Measurements from ENCODE around the gene TEAD2. TPM values are rescaled to one million over a fixed set of nuclear protein-coding genes. Genes with fewer than 3 reads are reported as not detected.

Gene TEAD2
- total RNA-seq, 2 donors from 2014 or later: 12.2 to 15.2 TPM

- no peak for DNase-seq
- Histone ChIP-seq H3K36me3 (replicated peaks in 1 of 2; ENCODE audit: insufficient read depth in 1 of 2, low read depth in 2 of 2) (no peaks in the 10 kb centered on the region), H3K27me3 (no peaks in the 10 kb centered on the region), H3K27ac (no peak overlapping the region), H3K4me1 (no peaks in the 10 kb centered on the region), H3K4me3 (no peak overlapping the region), H3K9me3 (no peaks in the 10 kb centered on the region)
- 78 to 84% methylated on average over 11 of the region's 11 CpGs for WGBS, 2 donors
- ATAC-seq: no peak
- intact Hi-C loops (cut with DNase I): no loop called here
- TF ChIP-seq, protein P1, sequence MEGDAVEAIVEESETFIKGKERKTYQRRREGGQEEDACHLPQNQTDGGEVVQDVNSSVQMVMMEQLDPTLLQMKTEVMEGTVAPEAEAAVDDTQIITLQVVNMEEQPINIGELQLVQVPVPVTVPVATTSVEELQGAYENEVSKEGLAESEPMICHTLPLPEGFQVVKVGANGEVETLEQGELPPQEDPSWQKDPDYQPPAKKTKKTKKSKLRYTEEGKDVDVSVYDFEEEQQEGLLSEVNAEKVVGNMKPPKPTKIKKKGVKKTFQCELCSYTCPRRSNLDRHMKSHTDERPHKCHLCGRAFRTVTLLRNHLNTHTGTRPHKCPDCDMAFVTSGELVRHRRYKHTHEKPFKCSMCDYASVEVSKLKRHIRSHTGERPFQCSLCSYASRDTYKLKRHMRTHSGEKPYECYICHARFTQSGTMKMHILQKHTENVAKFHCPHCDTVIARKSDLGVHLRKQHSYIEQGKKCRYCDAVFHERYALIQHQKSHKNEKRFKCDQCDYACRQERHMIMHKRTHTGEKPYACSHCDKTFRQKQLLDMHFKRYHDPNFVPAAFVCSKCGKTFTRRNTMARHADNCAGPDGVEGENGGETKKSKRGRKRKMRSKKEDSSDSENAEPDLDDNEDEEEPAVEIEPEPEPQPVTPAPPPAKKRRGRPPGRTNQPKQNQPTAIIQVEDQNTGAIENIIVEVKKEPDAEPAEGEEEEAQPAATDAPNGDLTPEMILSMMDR (IDR thresholded peaks at IDR 0.05): no peak
Measured at GRCh38 chr19:49398001-49398615, 35.9 kb upstream of the TEAD2 start.

DNA sequence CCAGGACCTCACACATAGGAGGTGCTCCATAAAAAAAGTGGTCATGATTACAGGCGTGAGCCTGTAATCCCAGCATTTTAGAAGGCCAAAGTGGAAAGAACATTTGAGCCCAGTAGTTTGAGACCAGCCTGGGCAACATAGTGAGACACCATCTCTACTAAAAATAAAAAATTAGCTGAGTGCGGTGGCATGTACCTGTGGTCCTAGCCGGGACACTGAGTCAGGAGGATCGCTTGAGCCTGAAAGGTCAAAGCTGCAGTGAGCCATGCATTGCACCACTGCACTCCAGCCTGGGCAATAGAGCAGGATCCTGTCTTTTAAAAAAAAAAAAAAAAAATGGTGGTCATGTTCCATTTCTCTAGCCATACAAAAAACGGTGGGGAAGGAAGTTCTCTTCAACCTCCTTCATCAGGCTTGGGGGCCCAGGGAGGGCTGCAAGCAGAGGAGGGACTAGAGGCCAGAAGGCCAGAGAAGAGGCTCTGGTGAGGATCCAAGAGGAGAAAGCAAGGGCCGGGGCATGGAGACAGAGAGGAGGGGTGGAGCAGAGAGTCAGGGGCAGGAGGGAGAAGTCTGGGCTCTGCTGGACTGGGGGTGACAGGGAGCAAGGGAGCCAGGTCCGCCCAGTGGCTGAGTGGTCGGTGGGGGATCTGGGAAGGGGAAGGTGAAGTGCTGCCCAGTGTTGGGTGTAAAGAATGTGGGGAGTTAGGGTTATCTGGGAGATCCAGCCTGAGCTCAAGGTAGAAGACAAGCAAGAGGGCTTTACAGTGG lies 34.7 kb upstream of the TEAD2 start:
- Histone ChIP-seq H3K27ac (no peak overlapping the region), H3K4me1 (peaks cover 3% of the 10 kb centered on the region), H3K36me3 (replicated peaks in 1 of 2; ENCODE audit: insufficient read depth in 1 of 2, low read depth in 2 of 2) (no peaks in the 10 kb centered on the region), H3K9me3 (no peaks in the 10 kb centered on the region), H3K27me3 (no peaks in the 10 kb centered on the region), H3K4me3 (no peak overlapping the region)
- no peak for TF ChIP-seq POLR2A (IDR thresholded peaks at IDR 0.05)
- TF ChIP-seq, protein P1 (IDR thresholded peaks at IDR 0.05): no peak
- intact Hi-C loops (cut with DNase I): no loop called here
- ATAC-seq (no peak), DNase-seq (no peak)
- 74 to 80% methylated on average over 8 of the region's 8 CpGs for WGBS, 2 donors

- 78 to 87% methylated on average over 13 to 15 of the region's 15 CpGs for WGBS, 2 donors
- H3K27me3 ChIP-seq: no peaks in the 10 kb centered on the region
- intact Hi-C loops (cut with DNase I): no loop called here
- no peak overlapping the region for H3K27ac ChIP-seq
- peaks cover 9% of the 10 kb centered on the region for H3K4me1 ChIP-seq
- H3K9me3 ChIP-seq: no peaks in the 10 kb centered on the region
- H3K36me3 ChIP-seq (replicated peaks in 1 of 2; ENCODE audit: insufficient read depth in 1 of 2, low read depth in 2 of 2): no peaks in the 10 kb centered on the region
- ATAC-seq (no peak), DNase-seq (no peak)
- no peak overlapping the region for H3K4me3 ChIP-seq
- TF ChIP-seq, protein P1 (IDR thresholded peaks at IDR 0.05): no peak
- TF ChIP-seq POLR2A (IDR thresholded peaks at IDR 0.05): no peak
Measured at GRCh38 chr19:49395581-49396407, 33.6 kb upstream of the TEAD2 start.

GRCh38 chr19:49393881-49394280 lies 31.7 kb upstream of the TEAD2 start:
- Histone ChIP-seq H3K27ac (no peak overlapping the region), H3K27me3 (no peaks in the 10 kb centered on the region), H3K4me1 (peaks cover 22% of the 10 kb centered on the region), H3K4me3 (no peak overlapping the region), H3K9me3 (no peaks in the 10 kb centered on the region), H3K36me3 (replicated peaks in 1 of 2; ENCODE audit: insufficient read depth in 1 of 2, low read depth in 2 of 2) (no peaks in the 10 kb centered on the region)
- intact Hi-C loops (cut with DNase I): loop anchor here (5.0 kb wide), 1 partner anchor 48 kb away; the partner anchor contains the start of gene SLC17A7
- 62 to 75% methylated on average over 4 to 5 of the region's 5 CpGs for WGBS, 2 donors
- no peak for DNase-seq
- ATAC-seq: no peak
- TF ChIP-seq, protein P1 (IDR thresholded peaks at IDR 0.05): no peak
- no peak for TF ChIP-seq POLR2A (IDR thresholded peaks at IDR 0.05)

All from body of pancreas (tissue), 4 donors.